ENCODE results near the gene SPDEF.

The SPDEF gene

GRCh38 chr6:34522761-34523160 is 33.4 kb downstream of the SPDEF start:
- DNase-seq (ENCODE audit: low read depth, low spot score) = no peak
- H3K4me1 ChIP-seq (ENCODE audit: insufficient read depth, insufficient read length) = peaks cover 23% of the 10 kb centered on the region

DNA sequence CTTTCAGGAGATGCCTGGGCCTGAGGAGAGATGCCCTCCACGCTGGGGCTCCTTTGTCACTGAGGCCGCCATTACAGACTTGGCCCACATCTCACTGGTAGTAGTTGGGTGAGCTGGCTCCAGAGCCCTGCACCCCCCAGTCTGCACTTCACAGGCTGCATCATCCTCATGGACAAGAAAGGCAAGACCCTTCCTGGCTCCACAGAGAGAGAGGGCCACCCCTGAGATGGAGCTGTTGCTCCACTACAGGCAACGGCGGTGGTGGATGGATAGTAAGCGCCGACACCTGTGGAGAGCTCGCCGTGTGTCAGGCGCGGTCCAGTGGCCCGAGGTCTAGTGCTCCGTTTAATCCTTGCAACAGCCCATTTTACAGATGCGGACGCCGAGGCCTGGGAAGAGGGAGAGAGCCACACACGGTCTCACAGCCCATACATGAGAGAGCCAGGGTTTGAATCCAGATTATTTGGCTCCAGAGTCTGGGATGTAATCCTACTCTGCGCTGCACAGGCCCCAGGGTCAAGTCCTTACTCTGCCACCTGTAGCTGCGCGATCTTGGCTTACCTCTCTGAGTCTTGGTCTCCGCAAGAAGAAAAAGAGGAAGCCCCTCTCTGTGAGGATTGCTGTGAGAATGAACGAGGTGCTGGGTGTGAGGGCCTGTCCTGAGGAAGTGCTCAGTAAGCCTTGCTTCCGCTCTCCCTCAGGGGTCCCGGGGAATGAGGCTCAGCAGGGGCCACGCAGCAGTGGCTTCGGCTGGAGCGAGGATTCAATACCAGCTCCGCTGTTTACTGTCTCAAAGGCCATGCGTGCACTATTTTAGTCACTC is 34.5 kb downstream of the SPDEF start:
- no peak for TF ChIP-seq ZNF274 (IDR thresholded peaks at IDR 0.05; ENCODE audit: low read depth, low read length)
- TF ChIP-seq YY1 (IDR thresholded peaks at IDR 0.05; ENCODE audit: insufficient read depth, insufficient read length) = no peak
- TF ChIP-seq SUZ12 (IDR thresholded peaks at IDR 0.05; ENCODE audit: extremely low read depth, insufficient read depth, insufficient read length) = no peak
- Histone ChIP-seq H3K36me3 (ENCODE audit: insufficient read depth, insufficient read length, low read length) (no peaks in the 10 kb centered on the region), H3K4me1 (ENCODE audit: insufficient read depth, insufficient read length) (peaks cover 25% of the 10 kb centered on the region), H3K27me3 (ENCODE audit: insufficient read depth, insufficient read length) (no peaks in the 10 kb centered on the region), H3K9ac (ENCODE audit: insufficient read length, low read depth) (no peak overlapping the region), H3K9me3 (ENCODE audit: insufficient read depth, low read length) (no peaks in the 10 kb centered on the region), H3K4me3 (ENCODE audit: insufficient read length, low read depth) (no peak overlapping the region)
- no peak for DNase-seq (ENCODE audit: low read depth, low spot score)

More at GRCh38 chr6:34522761-34523160, 33.4 kb downstream of the SPDEF start:
- H3K36me3 ChIP-seq (ENCODE audit: insufficient read depth, insufficient read length, low read length) = no peaks in the 10 kb centered on the region
- no peak overlapping the region for H3K9ac ChIP-seq (ENCODE audit: insufficient read length, low read depth)
- no peaks in the 10 kb centered on the region for H3K27me3 ChIP-seq (ENCODE audit: insufficient read depth, insufficient read length)
- H3K9me3 ChIP-seq (ENCODE audit: insufficient read depth, low read length) = no peaks in the 10 kb centered on the region
- no peak overlapping the region for H3K4me3 ChIP-seq (ENCODE audit: insufficient read length, low read depth)
- TF ChIP-seq ZNF274 (IDR thresholded peaks at IDR 0.05; ENCODE audit: low read depth, low read length) = no peak
- no peak for TF ChIP-seq YY1 (IDR thresholded peaks at IDR 0.05; ENCODE audit: insufficient read depth, insufficient read length)
- no peak for TF ChIP-seq SUZ12 (IDR thresholded peaks at IDR 0.05; ENCODE audit: extremely low read depth, insufficient read depth, insufficient read length)

- peaks cover 2% of the 10 kb centered on the region for H3K27me3 ChIP-seq (ENCODE audit: insufficient read depth, insufficient read length)
- no peaks in the 10 kb centered on the region for H3K9me3 ChIP-seq (ENCODE audit: insufficient read depth, low read length)
- peaks cover 20% of the 10 kb centered on the region for H3K4me1 ChIP-seq (ENCODE audit: insufficient read depth, insufficient read length)
- no peak overlapping the region for H3K4me3 ChIP-seq (ENCODE audit: insufficient read length, low read depth)
- DNase-seq (ENCODE audit: low read depth, low spot score) = no peak
- TF ChIP-seq SUZ12 (IDR thresholded peaks at IDR 0.05; ENCODE audit: extremely low read depth, insufficient read depth, insufficient read length) = no peak
- TF ChIP-seq YY1 (IDR thresholded peaks at IDR 0.05; ENCODE audit: insufficient read depth, insufficient read length) = no peak
- no peak for TF ChIP-seq ZNF274 (IDR thresholded peaks at IDR 0.05; ENCODE audit: low read depth, low read length)
- no peak overlapping the region for H3K9ac ChIP-seq (ENCODE audit: insufficient read length, low read depth)
- no peaks in the 10 kb centered on the region for H3K36me3 ChIP-seq (ENCODE audit: insufficient read depth, insufficient read length, low read length)
These were observed 35.3 kb downstream of the SPDEF start for GRCh38 chr6:34520645-34521462.

DNA sequence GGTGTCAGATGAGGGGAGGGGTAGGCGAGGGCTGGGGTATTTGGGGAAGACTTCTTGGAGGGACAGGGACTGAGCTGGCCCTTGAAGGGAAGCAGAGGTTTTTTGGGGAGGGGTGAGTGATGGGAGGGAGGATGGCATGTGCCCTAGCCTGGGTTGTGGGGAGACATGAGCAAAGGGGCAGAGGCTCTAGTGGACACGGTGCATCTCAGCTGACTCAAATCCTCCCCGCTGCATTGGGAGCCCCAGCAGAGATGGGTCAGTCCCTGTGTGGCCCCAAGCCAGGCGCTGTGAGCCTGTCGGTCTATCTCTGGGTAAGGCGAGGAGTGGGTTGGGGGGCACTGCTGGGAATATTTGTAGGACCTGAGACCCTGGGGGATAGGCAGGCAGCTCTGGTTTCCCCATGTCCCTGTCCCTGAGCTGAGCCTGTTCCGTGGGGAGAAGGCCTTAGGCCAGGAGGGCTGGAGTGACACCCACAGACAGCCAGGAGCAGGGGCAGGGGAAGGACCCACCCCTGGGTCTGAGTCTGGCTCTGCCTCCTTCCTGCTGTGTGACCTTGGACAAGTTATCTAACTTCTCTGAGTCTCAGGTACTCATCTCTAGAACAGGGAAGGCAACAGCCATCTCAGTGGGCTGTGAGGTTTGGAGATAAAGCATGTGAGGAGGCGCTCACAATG is 36.0 kb downstream of the SPDEF start:
- Histone ChIP-seq H3K27me3 (ENCODE audit: insufficient read depth, insufficient read length) (peaks cover 4% of the 10 kb centered on the region), H3K4me3 (ENCODE audit: insufficient read length, low read depth) (no peak overlapping the region), H3K36me3 (ENCODE audit: insufficient read depth, insufficient read length, low read length) (no peaks in the 10 kb centered on the region), H3K4me1 (ENCODE audit: insufficient read depth, insufficient read length) (peaks cover 22% of the 10 kb centered on the region), H3K9ac (ENCODE audit: insufficient read length, low read depth) (no peak overlapping the region), H3K9me3 (ENCODE audit: insufficient read depth, low read length) (no peaks in the 10 kb centered on the region)
- no peak for DNase-seq (ENCODE audit: low read depth, low spot score)
- TF ChIP-seq ZNF274 (IDR thresholded peaks at IDR 0.05; ENCODE audit: low read depth, low read length) (no peak), YY1 (IDR thresholded peaks at IDR 0.05; ENCODE audit: insufficient read depth, insufficient read length) (no peak), SUZ12 (IDR thresholded peaks at IDR 0.05; ENCODE audit: extremely low read depth, insufficient read depth, insufficient read length) (no peak)

- Histone ChIP-seq H3K36me3 (ENCODE audit: insufficient read depth, insufficient read length, low read length) (no peaks in the 10 kb centered on the region), H3K4me3 (ENCODE audit: insufficient read length, low read depth) (no peak overlapping the region), H3K9me3 (ENCODE audit: insufficient read depth, low read length) (no peaks in the 10 kb centered on the region), H3K4me1 (ENCODE audit: insufficient read depth, insufficient read length) (peaks cover 25% of the 10 kb centered on the region), H3K9ac (ENCODE audit: insufficient read length, low read depth) (no peak overlapping the region), H3K27me3 (ENCODE audit: insufficient read depth, insufficient read length) (peaks cover 4% of the 10 kb centered on the region)
- no peak for TF ChIP-seq SUZ12 (IDR thresholded peaks at IDR 0.05; ENCODE audit: extremely low read depth, insufficient read depth, insufficient read length)
- no peak for TF ChIP-seq ZNF274 (IDR thresholded peaks at IDR 0.05; ENCODE audit: low read depth, low read length)
- no peak for TF ChIP-seq YY1 (IDR thresholded peaks at IDR 0.05; ENCODE audit: insufficient read depth, insufficient read length)
- DNase-seq (ENCODE audit: low read depth, low spot score) = no peak
These were observed 37.3 kb downstream of the SPDEF start for GRCh38 chr6:34518669-34519365.

- H3K36me3 ChIP-seq (ENCODE audit: insufficient read depth, insufficient read length, low read length) = no peaks in the 10 kb centered on the region
- peaks cover 30% of the 10 kb centered on the region for H3K4me1 ChIP-seq (ENCODE audit: insufficient read depth, insufficient read length)
- H3K9me3 ChIP-seq (ENCODE audit: insufficient read depth, low read length) = no peaks in the 10 kb centered on the region
- peaks cover 4% of the 10 kb centered on the region for H3K27me3 ChIP-seq (ENCODE audit: insufficient read depth, insufficient read length)
- TF ChIP-seq SUZ12 (IDR thresholded peaks at IDR 0.05; ENCODE audit: extremely low read depth, insufficient read depth, insufficient read length) = no peak
- no peak for TF ChIP-seq YY1 (IDR thresholded peaks at IDR 0.05; ENCODE audit: insufficient read depth, insufficient read length)
- no peak for TF ChIP-seq ZNF274 (IDR thresholded peaks at IDR 0.05; ENCODE audit: low read depth, low read length)
- no peak for DNase-seq (ENCODE audit: low read depth, low spot score)
- H3K9ac ChIP-seq (ENCODE audit: insufficient read length, low read depth) = no peak overlapping the region
- no peak overlapping the region for H3K4me3 ChIP-seq (ENCODE audit: insufficient read length, low read depth)
These were observed 38.2 kb downstream of the SPDEF start for GRCh38 chr6:34517966-34518365.

Measured in NT2/D1 (cell line).